GM18909 (cell line): ENCODE results near the gene NCOA5.

Experiments used
- ATAC-seq: cut with Tn5 transposase; IDR thresholded peaks from one replicate; pipeline ENCODE4 v1.9.1; 2021; ENCODE audit warnings: mild to moderate bottlenecking; ENCODE audit not compliant: unreplicated experiment, poor library complexity

Gene NCOA5

GRCh38 chr20:46065691-46066090 is 24.1 kb downstream of the NCOA5 start:
- ATAC-seq: no peak

GRCh38 chr20:46065006-46065405 is 24.8 kb downstream of the NCOA5 start:
- ATAC-seq: no peak

- ATAC-seq: no peak
These were observed 26.1 kb downstream of the NCOA5 start for GRCh38 chr20:46063652-46064054.

GRCh38 chr20:46063151-46063550 is 26.6 kb downstream of the NCOA5 start:
- no peak for ATAC-seq

- no peak for ATAC-seq
These were observed 27.1 kb downstream of the NCOA5 start for GRCh38 chr20:46062621-46063020.

GRCh38 chr20:46062151-46062550 is 27.6 kb downstream of the NCOA5 start:
- no peak for ATAC-seq

- no peak for ATAC-seq
These were observed 28.8 kb downstream of the NCOA5 start for GRCh38 chr20:46060975-46061374.

- no peak for ATAC-seq
These were observed 29.4 kb downstream of the NCOA5 start for GRCh38 chr20:46060301-46060881.

GRCh38 chr20:46058599-46059281 is 31.0 kb downstream of the NCOA5 start:
- ATAC-seq: no peak

- no peak for ATAC-seq
These were observed 31.7 kb downstream of the NCOA5 start for GRCh38 chr20:46057856-46058598.

GRCh38 chr20:46056970-46057855 is 32.5 kb downstream of the NCOA5 start:
- ATAC-seq: no peak

- ATAC-seq: no peak
These were observed 33.5 kb downstream of the NCOA5 start for GRCh38 chr20:46056027-46056833.

- no peak for ATAC-seq
These were observed 34.5 kb downstream of the NCOA5 start for GRCh38 chr20:46055269-46055668.

GRCh38 chr20:46054606-46055005 is 35.2 kb downstream of the NCOA5 start:
- ATAC-seq: no peak

GRCh38 chr20:46053416-46053815 is 36.3 kb downstream of the NCOA5 start:
- no peak for ATAC-seq

GRCh38 chr20:46051556-46052308 is 38.0 kb downstream of the NCOA5 start:
- ATAC-seq: no peak

- no peak for ATAC-seq
These were observed 38.9 kb downstream of the NCOA5 start for GRCh38 chr20:46050885-46051284.

- ATAC-seq: no peak
These were observed 39.3 kb downstream of the NCOA5 start for GRCh38 chr20:46050444-46050843.

- ATAC-seq: no peak
These were observed 39.9 kb downstream of the NCOA5 start for GRCh38 chr20:46049815-46050214.
